ENCODE results near the gene CNNM4. TPM values are rescaled to one million over a fixed set of nuclear protein-coding genes. Genes with fewer than 3 reads are reported as not detected.

CNNM4 gene
- total RNA-seq, 1 experiment from 2014 or later: 14.0 TPM

GRCh38 chr2:96857667-96858372 lies 97.1 kb downstream of the CNNM4 start, which contains the start of gene ANKRD39 (continued):
- TF ChIP-seq ATF6 (CRISPR knock-in tag; IDR thresholded peaks at IDR 0.05) (no peak), JAZF1 (CRISPR knock-in tag; IDR thresholded peaks at IDR 0.05) (no peak), MLX (CRISPR knock-in tag; IDR thresholded peaks at IDR 0.05) (no peak), TP53 (CRISPR knock-in tag; IDR thresholded peaks at IDR 0.05) (peak; percentile 81; the same call in 1 of the 2 replicates), JUN (CRISPR knock-in tag; IDR thresholded peaks at IDR 0.05) (peak; percentile 76; the same call in 1 of the 2 replicates), GABPB1 (CRISPR knock-in tag; IDR thresholded peaks at IDR 0.05) (peak; percentile 55), EMX1 (CRISPR knock-in tag; IDR thresholded peaks at IDR 0.05) (no peak), NR2C2 (CRISPR knock-in tag; IDR thresholded peaks at IDR 0.05) (no peak), USF2 (CRISPR knock-in tag; IDR thresholded peaks at IDR 0.05) (0 out of 2 replicates have a peak, but pooled peaks have one; percentile 33), KAT7 (CRISPR knock-in tag; IDR thresholded peaks at IDR 0.05; ENCODE audit: borderline replicate concordance) (peak; percentile 93; the same call in 1 of the 2 replicates), ZSCAN18 (CRISPR knock-in tag; IDR thresholded peaks at IDR 0.05) (no peak), AFF4 (CRISPR knock-in tag; IDR thresholded peaks at IDR 0.05; ENCODE audit: borderline replicate concordance) (no peak), FOXP4 (CRISPR knock-in tag; IDR thresholded peaks at IDR 0.05) (peak; percentile 50; the same call in 1 of the 2 replicates), MXD4 (CRISPR knock-in tag; IDR thresholded peaks at IDR 0.05; ENCODE audit: borderline replicate concordance) (no peak), NR1H2 (CRISPR knock-in tag; IDR thresholded peaks at IDR 0.05) (no peak), ZNF425 (CRISPR knock-in tag; conservative IDR thresholded peaks at IDR 0.05) (no peak), ZBTB43 (CRISPR knock-in tag; IDR thresholded peaks at IDR 0.05) (no peak), GRHL2 (CRISPR knock-in tag; IDR thresholded peaks at IDR 0.05; ENCODE audit: insufficient replicate concordance, severe bottlenecking) (no peak), ESRRA (CRISPR knock-in tag; IDR thresholded peaks at IDR 0.05; ENCODE audit: borderline replicate concordance) (peak; percentile 81), ZNF671 (CRISPR knock-in tag; IDR thresholded peaks at IDR 0.05) (no peak), ZNF138 (CRISPR knock-in tag; conservative IDR thresholded peaks at IDR 0.05) (no peak), NFE2L1 (CRISPR knock-in tag; IDR thresholded peaks at IDR 0.05) (no peak), ATF1 (CRISPR knock-in tag; IDR thresholded peaks at IDR 0.05) (no peak), ZNF263 (CRISPR knock-in tag; IDR thresholded peaks at IDR 0.05; ENCODE audit: low read depth) (no peak), ZNF317 (CRISPR knock-in tag; IDR thresholded peaks at IDR 0.05; ENCODE audit: borderline replicate concordance, low read depth) (no peak)

Measured in WTC11 (cell line).